C1 segment of cervical spinal cord (tissue), 14 donors: ENCODE measurements around the gene CTCFL.
"Not testable (repeated sequence)": the region's sequence is repeated elsewhere in the genome, so short reads cannot be mapped to it uniquely, and the experiment has no call there.

Source experiments
- DNase-seq, 14 donors: peaks; one replicate each; lab custom pipeline; 2025; lab: John Stamatoyannopoulos, UW

CTCFL gene

GRCh38 chr20:57507477-57507876, 17.5 kb downstream of the CTCFL start:
- peak in 3 of 14 donors; percentile 1 to 33 (median 9) for DNase-seq

GRCh38 chr20:57505979-57506378, 19.0 kb downstream of the CTCFL start:
- DNase-seq: no peak

GRCh38 chr20:57504411-57504810, 20.5 kb downstream of the CTCFL start:
- no peak for DNase-seq

GRCh38 chr20:57503035-57503658, 21.8 kb downstream of the CTCFL start:
- peak in 2 of 14 donors; percentile 20 to 38 for DNase-seq

- DNase-seq: peak in 1 of 14 donors; percentile 49
Measured at GRCh38 chr20:57502336-57502700, 22.6 kb downstream of the CTCFL start.

- DNase-seq: peak in 1 of 14 donors; percentile 84
Measured at GRCh38 chr20:57501461-57502335, 23.2 kb downstream of the CTCFL start.

- peak in 1 of 14 donors; percentile 24 for DNase-seq
Measured at GRCh38 chr20:57500962-57501361, 24.0 kb downstream of the CTCFL start.

GRCh38 chr20:57500235-57500634, 24.7 kb downstream of the CTCFL start:
- DNase-seq: no peak

- no peak for DNase-seq
Measured at GRCh38 chr20:57499676-57500075, 25.3 kb downstream of the CTCFL start.

GRCh38 chr20:57498425-57499400, 26.2 kb downstream of the CTCFL start:
- peak in 2 of 14 donors; percentile 10 to 25 for DNase-seq

- no peak for DNase-seq
Measured at GRCh38 chr20:57496592-57496991, 28.3 kb downstream of the CTCFL start.

GRCh38 chr20:57495978-57496377, 29.0 kb downstream of the CTCFL start:
- no peak for DNase-seq

GRCh38 chr20:57493091-57493615, 31.8 kb downstream of the CTCFL start:
- DNase-seq: no peak

- DNase-seq: no peak
Measured at GRCh38 chr20:57491373-57491772, 33.6 kb downstream of the CTCFL start.

- DNase-seq: not testable (repeated sequence)
Measured at GRCh38 chr20:57488277-57488676, 36.7 kb downstream of the CTCFL start.

GRCh38 chr20:57485770-57486169, 39.2 kb downstream of the CTCFL start:
- no peak for DNase-seq

- DNase-seq: no peak
Measured at GRCh38 chr20:57484772-57485171, 40.2 kb downstream of the CTCFL start.

GRCh38 chr20:57483287-57484050, 41.5 kb downstream of the CTCFL start:
- no peak for DNase-seq

GRCh38 chr20:57482796-57483195, 42.1 kb downstream of the CTCFL start:
- no peak for DNase-seq

GRCh38 chr20:57482148-57482547, 42.8 kb downstream of the CTCFL start:
- no peak for DNase-seq

GRCh38 chr20:57481281-57481711, 43.6 kb downstream of the CTCFL start:
- DNase-seq: no peak
